ENCODE measurements around the gene SNRK.

SNRK gene

GRCh38 chr3:43284171-43284570, 2.2 kb upstream of the SNRK start (continued):
- TF ChIP-seq, protein P1, sequence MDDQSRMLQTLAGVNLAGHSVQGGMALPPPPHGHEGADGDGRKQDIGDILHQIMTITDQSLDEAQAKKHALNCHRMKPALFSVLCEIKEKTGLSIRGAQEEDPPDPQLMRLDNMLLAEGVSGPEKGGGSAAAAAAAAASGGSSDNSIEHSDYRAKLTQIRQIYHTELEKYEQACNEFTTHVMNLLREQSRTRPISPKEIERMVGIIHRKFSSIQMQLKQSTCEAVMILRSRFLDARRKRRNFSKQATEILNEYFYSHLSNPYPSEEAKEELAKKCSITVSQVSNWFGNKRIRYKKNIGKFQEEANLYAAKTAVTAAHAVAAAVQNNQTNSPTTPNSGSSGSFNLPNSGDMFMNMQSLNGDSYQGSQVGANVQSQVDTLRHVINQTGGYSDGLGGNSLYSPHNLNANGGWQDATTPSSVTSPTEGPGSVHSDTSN (CRISPR knock-in tag; IDR thresholded peaks at IDR 0.05), result no peak
- TF ChIP-seq ZNF157 (tag by site-specific recombination; IDR thresholded peaks at IDR 0.05) (no peak), ZNF324 (tag by site-specific recombination; IDR thresholded peaks at IDR 0.05) (no peak)

DNA sequence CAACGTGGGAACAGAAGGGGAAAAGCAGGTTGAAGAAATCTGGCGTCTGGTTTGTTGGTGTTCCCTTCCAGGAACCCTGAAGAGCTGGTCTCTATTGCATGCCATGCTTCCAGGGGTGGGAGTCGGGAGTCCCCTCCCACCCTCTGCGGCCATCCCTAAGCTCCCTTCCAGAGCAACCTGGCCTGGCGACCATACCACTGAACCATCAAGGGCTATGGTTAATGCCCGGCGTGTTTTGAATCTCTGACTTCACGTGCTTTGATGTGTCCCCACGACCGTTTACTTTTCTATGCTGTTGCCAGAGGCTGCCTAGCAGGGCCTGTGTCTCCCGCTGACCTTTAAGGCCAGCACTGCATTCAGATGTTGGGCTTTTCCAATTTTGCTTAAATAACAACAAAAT, 696 bp upstream of the SNRK start:
- Histone ChIP-seq H3K9me3 (ENCODE audit: control insufficient read depth, insufficient read depth, low read depth, low read length) (no peaks in the 10 kb centered on the region), H3K4me3 (ENCODE audit: low read depth, low read length) (no peak overlapping the region), H3K36me3 (ENCODE audit: control insufficient read depth in 2 of 2, insufficient read depth in 1 of 2, low read length in 2 of 2) (peaks cover 0 to 10% of the 10 kb centered on the region in 2 experiments; a peak in 1 of 3 replicates), H3K4me1 (ENCODE audit: control insufficient read depth, insufficient read depth, low read length) (peaks cover 4% of the 10 kb centered on the region; the same call in 1 of the 2 replicates), H3K27ac (ENCODE audit: extremely low read depth, low read depth, low read length) (no peak overlapping the region)
- CTCF ChIA-PET, result interaction anchor here (0.6 kb wide), 1 partner anchor 26 kb away, joined by 3 read pairs; no protein-coding TSS in a partner anchor
- POLR2A ChIA-PET, result interaction anchor here (0.6 kb wide), 1 partner anchor 189 kb away, joined by 3 read pairs; no protein-coding TSS in a partner anchor
- TF ChIP-seq, protein P2, sequence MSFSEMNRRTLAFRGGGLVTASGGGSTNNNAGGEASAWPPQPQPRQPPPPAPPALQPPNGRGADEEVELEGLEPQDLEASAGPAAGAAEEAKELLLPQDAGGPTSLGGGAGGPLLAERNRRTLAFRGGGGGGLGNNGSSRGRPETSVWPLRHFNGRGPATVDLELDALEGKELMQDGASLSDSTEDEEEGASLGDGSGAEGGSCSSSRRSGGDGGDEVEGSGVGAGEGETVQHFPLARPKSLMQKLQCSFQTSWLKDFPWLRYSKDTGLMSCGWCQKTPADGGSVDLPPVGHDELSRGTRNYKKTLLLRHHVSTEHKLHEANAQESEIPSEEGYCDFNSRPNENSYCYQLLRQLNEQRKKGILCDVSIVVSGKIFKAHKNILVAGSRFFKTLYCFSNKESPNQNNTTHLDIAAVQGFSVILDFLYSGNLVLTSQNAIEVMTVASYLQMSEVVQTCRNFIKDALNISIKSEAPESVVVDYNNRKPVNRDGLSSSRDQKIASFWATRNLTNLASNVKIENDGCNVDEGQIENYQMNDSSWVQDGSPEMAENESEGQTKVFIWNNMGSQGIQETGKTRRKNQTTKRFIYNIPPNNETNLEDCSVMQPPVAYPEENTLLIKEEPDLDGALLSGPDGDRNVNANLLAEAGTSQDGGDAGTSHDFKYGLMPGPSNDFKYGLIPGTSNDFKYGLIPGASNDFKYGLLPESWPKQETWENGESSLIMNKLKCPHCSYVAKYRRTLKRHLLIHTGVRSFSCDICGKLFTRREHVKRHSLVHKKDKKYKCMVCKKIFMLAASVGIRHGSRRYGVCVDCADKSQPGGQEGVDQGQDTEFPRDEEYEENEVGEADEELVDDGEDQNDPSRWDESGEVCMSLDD (tag by site-specific recombination; IDR thresholded peaks at IDR 0.05), result no peak
- no peak for TF ChIP-seq ZNF350 (tag by site-specific recombination; IDR thresholded peaks at IDR 0.05)
- TF ChIP-seq, protein P3, sequence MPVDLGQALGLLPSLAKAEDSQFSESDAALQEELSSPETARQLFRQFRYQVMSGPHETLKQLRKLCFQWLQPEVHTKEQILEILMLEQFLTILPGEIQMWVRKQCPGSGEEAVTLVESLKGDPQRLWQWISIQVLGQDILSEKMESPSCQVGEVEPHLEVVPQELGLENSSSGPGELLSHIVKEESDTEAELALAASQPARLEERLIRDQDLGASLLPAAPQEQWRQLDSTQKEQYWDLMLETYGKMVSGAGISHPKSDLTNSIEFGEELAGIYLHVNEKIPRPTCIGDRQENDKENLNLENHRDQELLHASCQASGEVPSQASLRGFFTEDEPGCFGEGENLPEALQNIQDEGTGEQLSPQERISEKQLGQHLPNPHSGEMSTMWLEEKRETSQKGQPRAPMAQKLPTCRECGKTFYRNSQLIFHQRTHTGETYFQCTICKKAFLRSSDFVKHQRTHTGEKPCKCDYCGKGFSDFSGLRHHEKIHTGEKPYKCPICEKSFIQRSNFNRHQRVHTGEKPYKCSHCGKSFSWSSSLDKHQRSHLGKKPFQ (tag by site-specific recombination; IDR thresholded peaks at IDR 0.05), result no peak
- TF ChIP-seq ZNF248 (tag by site-specific recombination; IDR thresholded peaks at IDR 0.05), result no peak
- TF ChIP-seq ZNF449 (tag by site-specific recombination; IDR thresholded peaks at IDR 0.05), result peak; percentile 33; the same call in 1 of the 2 replicates

- ChIA-PET POLR2A (no interaction called here), CTCF (interaction anchor here (0.7 kb wide), 1 partner anchor 13 kb away, joined by 3 read pairs; no protein-coding TSS in a partner anchor)
- Histone ChIP-seq H3K36me3 (ENCODE audit: control insufficient read depth in 2 of 2, insufficient read depth in 1 of 2, low read length in 2 of 2) (peaks cover 0 to 10% of the 10 kb centered on the region in 2 experiments; a peak in 1 of 3 replicates), H3K9me3 (ENCODE audit: control insufficient read depth, insufficient read depth, low read depth, low read length) (no peaks in the 10 kb centered on the region), H3K4me3 (ENCODE audit: low read depth, low read length) (peak overlapping the region; percentile 66), H3K27ac (ENCODE audit: extremely low read depth, low read depth, low read length) (peak overlapping the region; percentile 51; the same call in 1 of the 2 replicates), H3K4me1 (ENCODE audit: control insufficient read depth, insufficient read depth, low read length) (peaks cover 4% of the 10 kb centered on the region; the same call in 1 of the 2 replicates)
- TF ChIP-seq, protein P1 (CRISPR knock-in tag; IDR thresholded peaks at IDR 0.05), result no peak
- TF ChIP-seq KLF16 (tag by site-specific recombination; IDR thresholded peaks at IDR 0.05), result no peak
- no peak for TF ChIP-seq ZNF596 (tag by site-specific recombination; IDR thresholded peaks at IDR 0.05)
- no peak for TF ChIP-seq REST (tag by site-specific recombination; IDR thresholded peaks at IDR 0.05)
- no peak for TF ChIP-seq ZNF112 (tag by site-specific recombination; IDR thresholded peaks at IDR 0.05)
- no peak for TF ChIP-seq ZNF140 (tag by site-specific recombination; IDR thresholded peaks at IDR 0.05)
- TF ChIP-seq, protein P4, sequence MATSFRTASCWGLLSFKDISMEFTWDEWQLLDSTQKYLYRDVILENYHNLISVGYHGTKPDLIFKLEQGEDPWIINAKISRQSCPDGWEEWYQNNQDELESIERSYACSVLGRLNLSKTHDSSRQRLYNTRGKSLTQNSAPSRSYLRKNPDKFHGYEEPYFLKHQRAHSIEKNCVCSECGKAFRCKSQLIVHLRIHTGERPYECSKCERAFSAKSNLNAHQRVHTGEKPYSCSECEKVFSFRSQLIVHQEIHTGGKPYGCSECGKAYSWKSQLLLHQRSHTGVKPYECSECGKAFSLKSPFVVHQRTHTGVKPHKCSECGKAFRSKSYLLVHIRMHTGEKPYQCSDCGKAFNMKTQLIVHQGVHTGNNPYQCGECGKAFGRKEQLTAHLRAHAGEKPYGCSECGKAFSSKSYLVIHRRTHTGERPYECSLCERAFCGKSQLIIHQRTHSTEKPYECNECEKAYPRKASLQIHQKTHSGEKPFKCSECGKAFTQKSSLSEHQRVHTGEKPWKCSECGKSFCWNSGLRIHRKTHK (tag by site-specific recombination; IDR thresholded peaks at IDR 0.05), result no peak
- no peak for TF ChIP-seq ZNF624 (tag by site-specific recombination; IDR thresholded peaks at IDR 0.05)
- TF ChIP-seq ZNF837 (tag by site-specific recombination; IDR thresholded peaks at IDR 0.05), result no peak
- TF ChIP-seq ZNF169 (tag by site-specific recombination; IDR thresholded peaks at IDR 0.05), result no peak
- TF ChIP-seq ZNF561 (tag by site-specific recombination; IDR thresholded peaks at IDR 0.05; ENCODE audit: borderline replicate concordance), result no peak
These were observed 630 bp downstream of the SNRK start for GRCh38 chr3:43286841-43287499.

Measured in HEK293 (cell line).